Left colon (tissue), 2 donors: Measurements from ENCODE around the gene PLXNA2. TPM values are rescaled to one million over a fixed set of nuclear protein-coding genes. Genes with fewer than 3 reads are reported as not detected.

ENCODE experiments used
- ATAC-seq: fragments of 200-7000 bp; cut with Tn5 transposase; one replicate; pipeline ENCODE4 v1.9.1; 2020; ENCODE audit warnings: mild to moderate bottlenecking, moderate library complexity
- DNase-seq, 2 donors: peaks; one replicate each; pipeline ENCODE4 v3.0.0-alpha.2; 2020
- intact Hi-C, 2 donors: fragments of 100-400 bp; cut with DNase I in 1 of 2; cut with micrococcal nuclease in 1 of 2; formaldehyde crosslinking; loops; one replicate each; pipeline versions ENCODE4 v1.11.2 to v1.14.0; 2022; cut with DNase I, micrococcal nuclease
- total RNA-seq, 2 donors: library from RNA; stranded (reverse); fragmentation: NEBNext Ultra II Directional; extraction: Animal tissue kit (Norgen Biotek cat#: 25700); gene quantifications; one replicate each; pipeline ENCODE4 v1.2.1, GENCODE V29; 2021
- donor health status: DM: no; HTN: no; CAD: no.
- donor health status: DM: yes; HTN: yes; CAD: no.

PLXNA2 gene
- total RNA-seq, 2 donors from 2014 or later: 89.3 to 103 TPM

DNA sequence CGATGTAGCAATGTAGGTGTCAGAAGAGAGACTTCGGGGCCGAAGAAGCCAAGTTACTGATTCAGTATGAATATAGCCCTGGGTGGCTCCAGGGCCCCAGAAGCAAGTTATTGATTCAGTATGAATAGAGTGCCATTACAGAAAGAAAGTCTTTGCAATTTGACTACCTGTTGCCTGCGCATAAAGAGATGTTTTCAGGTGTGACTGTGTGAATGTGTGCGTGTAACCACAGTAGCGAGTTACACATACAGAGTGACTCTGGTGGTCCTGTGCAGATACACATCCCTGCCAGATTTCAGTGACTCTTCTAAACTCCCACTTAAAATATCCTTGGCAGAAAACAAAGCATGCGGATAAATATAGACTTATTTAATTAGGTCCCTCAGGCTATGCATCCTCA is 190.5 kb downstream of the PLXNA2 start:
- intact Hi-C loops: no loop called here
- no peak for DNase-seq
- no peak for ATAC-seq

DNA sequence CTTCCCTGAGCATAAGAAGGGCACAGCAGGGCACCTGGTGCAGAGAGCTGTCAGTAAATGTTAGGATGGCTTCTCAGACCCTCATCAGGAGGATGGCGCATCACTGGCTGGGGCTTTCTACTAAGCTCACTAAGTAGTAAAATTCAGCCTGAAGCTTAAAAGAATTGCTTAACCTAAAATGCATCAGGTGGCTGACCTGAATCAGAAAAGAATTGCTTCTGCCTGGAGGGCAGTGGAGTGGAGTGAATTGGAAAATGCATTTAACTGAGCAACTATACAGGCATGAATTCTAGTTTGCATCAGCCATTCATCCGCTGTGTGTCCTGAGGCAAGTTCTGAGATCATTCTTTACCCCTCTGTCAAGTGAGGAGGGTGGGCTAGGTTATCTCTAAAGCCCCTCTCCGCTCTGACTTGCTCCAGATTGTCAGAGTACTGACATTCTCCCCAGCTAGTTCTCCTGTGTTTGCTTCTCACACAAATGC is 191.2 kb downstream of the PLXNA2 start:
- DNase-seq (no peak), ATAC-seq (no peak)
- intact Hi-C loops: no loop called here

DNA sequence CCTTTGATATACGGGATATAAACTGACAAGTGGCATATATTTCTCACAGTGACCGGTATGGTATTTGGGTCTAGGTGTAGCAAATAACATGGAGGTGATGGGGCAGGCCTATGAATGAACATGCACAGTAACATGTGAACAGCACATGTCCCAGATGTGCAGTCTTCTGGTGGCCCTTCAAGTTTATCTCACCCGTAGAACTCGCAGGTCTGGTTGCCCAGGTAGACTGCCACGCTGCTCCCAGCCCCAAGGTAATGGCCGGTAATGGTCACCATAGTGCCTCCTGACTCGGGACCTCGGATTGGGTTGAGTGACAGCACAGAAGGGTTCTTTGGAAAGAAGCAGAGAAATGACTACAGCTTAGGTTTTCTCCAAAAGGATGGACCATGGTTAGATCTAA is 192.0 kb downstream of the PLXNA2 start:
- no peak for ATAC-seq
- intact Hi-C loops: no loop called here
- no peak for DNase-seq

DNA sequence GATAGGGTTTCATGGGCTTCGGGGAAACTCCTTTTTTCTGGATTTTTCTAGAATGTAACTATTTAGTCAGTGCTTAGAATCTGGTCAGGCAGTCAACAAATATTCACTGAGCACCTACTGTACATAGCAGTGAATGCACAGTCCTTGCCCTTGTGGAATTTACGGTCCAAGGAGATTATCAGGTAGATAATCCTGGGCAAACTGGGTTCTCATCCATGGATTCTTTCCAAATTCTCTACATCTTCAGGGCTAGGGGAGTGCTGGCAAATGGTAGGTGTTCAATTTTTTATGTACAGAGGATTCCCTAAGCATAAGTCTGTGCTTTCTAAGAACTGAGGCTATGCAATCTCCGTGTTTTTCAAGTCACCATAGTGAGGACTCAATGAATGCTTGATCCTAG is 192.5 kb downstream of the PLXNA2 start:
- ATAC-seq (no peak), DNase-seq (no peak)
- intact Hi-C loops: no loop called here

DNA sequence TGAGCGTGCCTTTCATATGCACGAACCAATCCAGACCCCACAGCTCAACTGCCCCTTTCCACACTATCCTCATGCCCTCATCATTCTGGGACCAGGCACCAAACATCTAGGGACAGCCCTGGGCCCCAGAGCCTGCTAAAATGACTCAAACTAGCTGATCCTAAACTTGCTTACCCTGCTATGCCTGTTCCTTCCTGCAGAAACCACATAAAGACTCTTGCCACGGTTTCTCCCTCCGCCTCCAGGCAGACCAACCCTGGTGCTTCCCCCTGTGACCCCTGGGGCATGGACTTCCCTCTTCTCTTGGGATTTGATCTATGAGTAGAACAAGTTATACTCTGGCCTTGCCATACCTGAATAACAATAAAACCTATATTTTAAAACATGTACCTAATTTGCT is 195.3 kb downstream of the PLXNA2 start:
- ATAC-seq (no peak), DNase-seq (no peak)
- intact Hi-C loops: no loop called here

DNA sequence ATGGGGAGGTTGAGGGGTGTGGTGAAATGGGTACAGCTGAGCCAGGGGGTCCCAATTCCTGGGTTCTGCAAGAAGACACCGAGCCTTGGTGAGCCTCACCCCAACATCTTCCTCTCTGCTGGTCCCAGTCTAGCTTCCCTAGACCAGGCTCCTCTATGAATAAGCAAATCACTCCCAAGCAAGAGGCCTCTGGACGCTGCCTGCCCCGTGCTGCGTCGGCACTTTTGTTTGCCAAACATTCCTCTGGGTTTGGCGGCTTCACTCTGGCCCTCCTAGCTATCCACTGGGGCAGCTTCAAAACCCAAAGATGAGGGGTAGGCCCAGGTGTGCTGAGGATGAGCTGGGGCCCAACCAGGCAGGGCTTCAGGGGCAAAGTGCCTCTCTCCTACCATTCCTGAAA is 196.2 kb downstream of the PLXNA2 start:
- intact Hi-C loops: no loop called here
- ATAC-seq (no peak), DNase-seq (peak in 1 of 2 donors; percentile 39)

DNA sequence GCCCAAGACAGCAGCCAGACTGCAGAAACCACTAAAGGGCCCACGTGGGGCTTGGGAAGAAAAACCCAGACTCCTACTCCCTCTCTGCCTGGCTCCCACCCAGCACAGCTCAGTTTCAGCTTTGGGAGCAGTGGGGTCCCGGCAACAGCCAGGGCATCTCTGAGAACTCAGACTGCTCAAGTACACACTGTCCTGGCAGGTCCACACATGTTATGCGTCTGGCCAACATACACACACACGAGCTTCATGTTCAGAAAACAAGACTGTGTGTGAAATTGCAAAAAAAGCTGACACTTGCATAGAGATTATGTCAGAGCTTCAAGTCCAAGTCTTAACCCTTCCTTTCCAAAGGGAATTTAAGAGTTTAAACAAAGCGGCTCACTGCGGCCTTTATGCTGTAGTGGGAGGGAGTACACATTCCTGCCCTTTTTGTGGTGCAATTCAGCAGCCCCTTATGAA is 196.7 kb downstream of the PLXNA2 start:
- DNase-seq (peak; percentile 44 to 67), ATAC-seq (no peak)
- intact Hi-C loops: no loop called here

DNA sequence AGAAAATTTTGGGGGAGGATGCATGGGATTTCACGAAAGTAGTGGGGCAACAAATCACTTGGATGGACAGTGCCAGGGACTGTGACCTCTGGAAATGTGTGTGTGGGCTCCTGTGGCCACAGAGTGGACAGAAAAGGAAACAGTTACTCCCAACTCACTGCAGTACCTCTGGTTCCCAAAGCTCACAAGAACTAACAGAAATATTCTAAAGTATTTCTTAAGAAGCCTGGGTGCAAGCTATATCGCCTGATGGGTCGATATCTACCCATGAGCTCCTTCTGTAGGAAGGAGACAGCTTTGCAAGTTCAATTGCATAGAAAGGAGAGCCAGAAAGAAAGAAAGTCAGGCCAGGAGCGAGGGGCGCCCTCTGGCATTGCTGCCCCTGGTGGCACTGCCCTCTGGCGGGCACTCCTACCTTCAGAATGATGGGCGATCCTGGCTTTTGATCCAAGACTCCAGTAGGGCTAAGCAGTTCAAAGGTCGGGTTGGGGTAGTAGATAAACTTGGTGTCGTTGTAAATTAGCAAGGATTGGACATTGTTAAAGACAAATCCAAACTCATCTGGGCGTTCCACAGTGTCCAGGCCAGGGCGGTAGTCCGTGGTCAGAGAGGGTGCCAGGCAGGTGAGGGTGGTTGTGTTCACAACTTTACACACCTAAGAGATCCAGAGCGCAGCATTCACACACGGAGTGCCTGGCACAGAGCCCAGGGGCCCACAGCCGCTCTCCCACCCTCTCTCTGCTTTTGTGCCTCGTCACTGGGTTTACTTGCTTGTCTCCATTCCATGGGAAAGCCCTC is 198.5 kb downstream of the PLXNA2 start:
- intact Hi-C loops: no loop called here
- peak in 1 of 2 donors; percentile 65 for DNase-seq
- ATAC-seq: peak; percentile 86

DNA sequence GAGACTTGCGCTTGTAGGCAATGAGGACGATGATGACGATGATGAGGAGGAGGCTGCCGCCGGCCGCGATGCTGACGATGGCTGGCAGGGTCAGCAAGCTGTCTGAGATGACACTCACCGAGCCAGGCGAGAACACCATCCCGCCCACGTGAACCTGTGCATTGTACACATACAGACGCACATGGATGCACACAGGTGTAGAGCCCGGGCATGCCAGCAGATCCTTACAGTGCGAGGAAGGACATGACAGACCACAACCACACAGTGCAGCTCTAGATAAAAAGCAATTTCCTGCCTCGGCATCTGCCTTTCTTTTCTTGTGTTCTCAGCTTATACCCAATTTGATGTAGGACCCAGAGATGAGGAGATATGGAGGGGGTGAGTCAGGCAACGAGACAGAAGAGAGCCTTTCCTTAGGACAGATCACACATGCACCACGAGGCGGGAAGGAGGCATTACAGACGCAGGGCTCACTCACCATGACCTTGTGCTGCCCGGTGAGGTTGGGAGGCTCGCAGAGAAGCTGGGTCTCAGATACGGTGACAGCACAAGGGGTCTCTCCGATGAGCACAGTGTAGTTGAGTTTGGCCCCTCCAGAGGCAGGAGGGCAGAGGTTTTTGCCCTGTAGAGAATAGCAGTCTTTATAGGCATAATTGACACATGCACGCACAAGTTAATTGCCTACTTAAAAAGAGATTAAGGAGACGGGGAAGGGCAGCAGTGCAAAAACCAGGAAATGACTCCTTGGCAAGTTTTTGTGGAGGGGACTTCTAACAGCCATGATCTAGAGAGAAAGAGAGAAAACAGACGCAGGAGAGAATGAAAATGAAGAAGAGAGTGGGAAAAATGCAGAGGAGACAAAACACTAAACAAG is 199.4 kb downstream of the PLXNA2 start:
- no peak for DNase-seq
- intact Hi-C loops: no loop called here
- no peak for ATAC-seq

DNA sequence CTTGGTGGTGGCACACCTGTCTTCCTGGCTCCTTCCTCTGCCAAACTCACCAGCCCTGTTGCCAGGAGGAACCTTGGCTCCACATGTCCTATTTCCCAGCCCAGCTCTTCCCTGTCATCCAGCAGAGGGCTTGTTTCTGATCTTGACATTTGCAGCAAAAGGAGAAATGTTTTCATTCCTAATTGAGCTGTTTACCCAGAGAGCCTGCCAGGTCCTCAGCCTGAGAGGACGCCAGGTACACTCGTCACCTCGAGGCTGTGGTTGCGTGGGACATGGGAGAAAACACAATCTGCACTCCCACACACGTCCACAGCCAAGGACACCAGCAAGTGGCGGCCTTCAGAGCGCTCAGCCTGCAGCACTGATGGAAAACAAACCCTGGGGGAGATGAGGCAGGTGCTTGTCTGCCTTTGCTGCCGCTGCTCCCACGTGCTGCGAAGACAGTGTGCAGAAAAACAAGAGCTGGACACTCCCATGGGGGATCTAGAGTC is 200.4 kb downstream of the PLXNA2 start:
- intact Hi-C loops: no loop called here
- DNase-seq: no peak
- no peak for ATAC-seq

DNA sequence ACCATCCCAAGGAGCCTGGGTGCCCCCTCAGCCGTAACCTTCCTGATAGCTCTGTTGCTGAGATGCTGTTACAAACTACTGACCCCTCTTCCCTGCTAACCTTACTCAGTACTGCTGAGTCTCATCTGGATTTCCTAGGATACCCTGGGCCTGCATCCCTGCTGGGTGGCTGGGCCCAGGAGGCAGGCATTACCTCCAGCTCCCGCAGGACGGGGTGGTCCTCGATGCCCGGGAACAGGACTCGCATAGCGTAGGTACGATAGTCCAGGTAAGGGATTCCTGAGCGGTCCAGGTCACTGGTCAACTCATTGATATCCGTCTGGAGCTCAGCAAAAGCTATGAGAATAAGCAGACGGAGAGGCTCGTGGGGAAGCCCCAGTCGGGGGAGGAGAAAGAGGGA is 201.3 kb downstream of the PLXNA2 start:
- DNase-seq (no peak), ATAC-seq (no peak)
- intact Hi-C loops: no loop called here

DNA sequence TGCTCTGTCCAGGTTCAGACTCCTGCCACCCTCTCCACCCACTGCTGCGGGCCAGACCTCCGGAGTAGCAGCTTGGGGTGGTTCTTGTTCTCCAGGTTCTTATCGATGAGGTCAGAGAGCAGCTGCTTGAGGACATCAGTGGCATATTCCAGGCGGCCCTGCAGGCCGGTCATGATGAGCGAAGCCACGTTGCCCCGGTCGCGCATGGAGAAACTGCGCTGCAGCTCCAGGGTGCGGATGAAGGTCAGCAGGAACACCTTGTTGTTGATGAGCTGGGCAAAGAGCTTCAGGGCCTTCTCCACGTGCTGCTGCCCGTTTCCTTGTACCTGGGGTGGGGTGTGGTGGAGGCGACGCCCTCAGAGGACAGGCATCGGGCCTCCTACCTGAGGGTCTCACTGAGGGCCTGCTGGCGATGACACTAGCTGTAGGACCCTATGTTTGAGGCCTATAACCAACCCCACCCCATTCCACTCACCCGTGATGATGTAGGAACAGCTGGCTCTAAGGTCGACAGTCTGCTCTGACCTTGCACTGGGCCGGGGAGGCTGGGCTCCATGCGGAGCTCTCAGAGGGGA is 202.1 kb downstream of the PLXNA2 start:
- intact Hi-C loops: no loop called here
- ATAC-seq: no peak
- no peak for DNase-seq

DNA sequence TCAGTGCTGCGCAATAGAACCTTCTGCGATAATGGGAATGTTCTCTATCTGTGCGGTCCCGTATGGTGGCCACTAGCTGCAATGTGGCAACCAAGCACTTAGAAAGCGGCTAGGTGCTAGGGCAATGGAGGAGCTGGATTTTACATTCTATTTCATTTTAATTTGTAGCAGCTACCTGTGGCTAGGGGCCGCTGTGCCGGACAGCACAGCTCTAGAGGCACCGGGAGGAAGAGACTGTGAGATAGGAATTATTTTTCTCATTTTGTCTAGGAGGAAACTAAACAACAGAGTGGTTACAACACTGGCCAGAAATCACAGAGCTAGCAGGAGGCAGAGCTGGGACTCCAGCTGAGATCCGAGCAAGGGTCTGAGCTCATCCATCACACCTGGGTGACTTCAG is 202.7 kb downstream of the PLXNA2 start:
- no peak for DNase-seq
- ATAC-seq: no peak
- intact Hi-C loops: no loop called here

DNA sequence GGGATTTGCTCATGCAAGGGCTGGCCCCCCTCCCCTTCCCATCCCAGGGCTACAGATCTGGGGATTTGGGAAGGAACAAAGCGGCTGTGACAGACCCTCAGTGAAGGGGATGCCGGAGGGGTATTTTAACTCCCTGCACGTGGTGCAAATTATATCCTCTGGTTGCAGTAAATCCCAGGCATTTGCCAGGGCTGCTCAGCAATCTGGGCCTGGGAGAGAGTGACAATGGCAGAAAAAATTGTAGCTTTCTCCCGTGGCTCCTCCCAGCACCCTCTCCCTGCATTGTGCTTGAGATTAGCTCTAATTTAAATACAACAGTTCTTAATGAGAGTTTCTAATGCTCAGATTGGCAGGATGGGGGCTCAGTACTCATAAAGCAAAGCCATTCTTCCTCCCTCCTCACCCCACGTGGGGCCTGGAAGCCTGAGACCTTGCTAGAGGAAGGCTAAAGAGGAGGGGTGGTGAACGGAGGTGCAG is 203.3 kb downstream of the PLXNA2 start:
- ATAC-seq: no peak
- intact Hi-C loops: no loop called here
- no peak for DNase-seq

DNA sequence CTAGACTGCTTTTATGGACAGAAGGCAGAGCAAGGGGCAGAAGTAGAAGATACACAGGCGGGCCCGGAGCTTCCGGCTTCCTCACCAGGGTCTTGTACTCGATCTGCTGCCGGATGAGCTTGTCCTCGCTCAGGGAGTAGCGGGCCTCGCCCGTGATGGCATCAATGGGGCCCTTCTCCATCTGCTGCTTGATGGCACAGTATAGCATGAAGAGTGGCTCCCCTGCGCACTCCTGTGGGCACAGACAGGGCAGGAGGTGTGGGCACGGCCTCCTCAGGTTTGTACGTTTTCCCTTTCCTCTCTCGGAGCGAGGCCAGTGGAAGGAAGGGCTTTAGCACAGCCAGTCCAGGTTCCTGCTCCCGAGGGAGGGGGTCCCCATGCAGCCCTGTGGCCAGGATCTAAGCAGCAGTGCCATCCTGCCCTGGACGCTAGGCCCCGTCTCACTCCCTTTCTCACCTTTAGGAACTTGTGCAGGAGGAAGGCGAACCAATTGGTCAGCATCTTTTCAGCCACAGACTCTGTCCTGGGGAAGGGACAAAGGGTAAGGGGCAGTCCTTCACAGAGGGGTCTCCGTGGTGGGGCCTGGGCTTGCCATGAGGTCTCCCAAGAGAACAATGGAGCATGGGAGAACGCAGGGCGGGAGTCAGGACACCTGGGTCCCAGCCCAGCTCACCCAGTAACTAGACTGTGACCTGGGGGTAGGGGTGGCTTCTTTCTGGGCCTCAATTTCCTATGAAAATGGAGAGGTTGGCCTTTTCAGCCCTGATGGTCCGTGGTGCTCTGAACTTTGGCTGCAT is 204.4 kb downstream of the PLXNA2 start:
- intact Hi-C loops: no loop called here
- ATAC-seq (no peak), DNase-seq (no peak)

DNA sequence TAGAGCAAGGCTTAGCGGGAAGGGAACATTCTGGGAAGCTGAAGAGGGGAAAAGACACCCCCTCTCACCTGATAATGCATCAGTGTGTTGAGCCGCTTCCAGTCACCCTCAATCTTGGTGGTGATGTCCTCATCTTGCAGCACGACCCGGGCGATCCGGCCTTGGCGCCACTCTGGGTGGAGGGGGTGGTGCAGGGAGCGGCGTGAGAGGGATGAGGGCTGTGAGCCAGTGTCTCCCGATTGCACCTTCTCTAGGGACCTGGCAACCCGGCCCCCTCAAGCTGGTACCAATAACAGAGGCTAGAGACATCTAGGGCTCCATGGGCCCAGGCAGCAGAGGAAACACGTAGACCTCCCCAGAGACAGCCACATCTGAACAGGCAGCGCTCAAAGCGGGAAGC is 205.9 kb downstream of the PLXNA2 start:
- ATAC-seq: no peak
- DNase-seq: no peak
- intact Hi-C loops: no loop called here

DNA sequence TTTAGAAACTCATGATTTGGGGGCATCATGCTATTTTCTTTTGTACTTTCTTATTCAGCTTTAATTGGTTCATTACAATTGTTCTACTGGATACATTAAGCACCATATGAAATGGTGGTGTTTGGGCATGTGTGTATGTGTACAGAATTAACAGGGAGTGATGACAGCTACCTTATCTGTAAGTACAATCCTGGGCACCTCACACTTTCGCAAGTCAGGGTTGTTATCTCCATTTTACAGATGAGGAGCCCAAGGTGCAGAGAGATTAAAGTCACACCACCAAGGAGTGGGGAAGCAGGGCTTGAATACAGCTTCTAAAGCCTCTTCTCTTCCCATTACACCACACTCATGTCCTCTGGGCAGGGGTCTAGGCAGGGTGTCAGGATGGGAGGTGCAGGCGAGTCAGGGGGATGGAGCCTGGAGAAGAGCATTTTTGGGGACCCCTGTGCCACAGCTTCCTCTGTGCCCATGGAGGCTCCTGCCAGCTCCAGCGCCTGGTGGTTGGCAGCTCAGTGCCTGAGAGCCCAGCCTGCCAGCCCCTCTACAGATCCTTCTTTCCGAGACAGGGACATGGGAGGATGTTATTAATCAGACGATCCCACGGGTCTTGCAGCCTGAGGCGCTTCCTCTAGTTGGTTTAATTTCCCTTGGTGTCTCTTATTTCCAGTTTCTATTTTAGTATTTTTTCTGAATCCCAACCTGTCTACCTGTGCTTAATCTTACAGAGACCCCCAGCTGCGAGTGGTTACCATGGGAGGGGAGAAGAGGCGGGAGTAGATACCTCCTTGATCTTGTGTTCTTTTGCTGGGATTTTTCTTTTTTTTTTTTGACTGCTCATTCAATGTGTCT is 207.0 kb downstream of the PLXNA2 start:
- DNase-seq: no peak
- intact Hi-C loops: no loop called here
- no peak for ATAC-seq
